ENCODE data around the gene TFEB. TPM values are rescaled to one million over a fixed set of nuclear protein-coding genes. Genes with fewer than 3 reads are reported as not detected.

Gene TFEB
- total RNA-seq, 1 donor from 2014 or later = 0.13 TPM

GRCh38 chr6:41781366-41781730, 45.9 kb upstream of the TFEB start:
- Histone ChIP-seq H3K27me3 (peaks cover 36% of the 10 kb centered on the region), H3K27ac (no peak overlapping the region), H3F3A (ENCODE audit: low read depth) (peaks cover 15% of the 10 kb centered on the region), H3K4me2 (peak overlapping the region; percentile 97), H3K9ac (no peak overlapping the region), H2AFZ (replicated peaks) (no peak overlapping the region), H4K20me1 (ENCODE audit: low read depth) (no peaks in the 10 kb centered on the region), H3K4me3 (peak overlapping the region; percentile 84), H3K79me2 (ENCODE audit: low read depth) (no peaks in the 10 kb centered on the region), H3K36me3 (no peaks in the 10 kb centered on the region), H3K9me3 (ENCODE audit: low read depth) (no peaks in the 10 kb centered on the region), H3K4me1 (peaks cover 12% of the 10 kb centered on the region)
- Mint-ChIP-seq H3K27me3 (ENCODE audit: insufficient read depth, low read depth) (peaks cover 11% of the 10 kb centered on the region), H3K4me3 (peak overlapping the region; percentile 88), H3K36me3 (no peaks in the 10 kb centered on the region), H3K4me1 (peaks cover 14% of the 10 kb centered on the region), H3K9me3 (no peaks in the 10 kb centered on the region), H3K27ac (peak overlapping the region; percentile 79)
- TF ChIP-seq EZH2phosphoT487 (IDR thresholded peaks at IDR 0.05) = no peak
- no peak for TF ChIP-seq CTCF (IDR thresholded peaks at IDR 0.05)
- no peak for TF ChIP-seq EZH2 (IDR thresholded peaks at IDR 0.05)
- DNase-seq (ENCODE audit: low spot score) = no peak

GRCh38 chr6:41780551-41781365, 45.4 kb upstream of the TFEB start, which contains the start of gene PRICKLE4:
PRICKLE4 (plus strand) TSS chr6:41780782; CDS start chr6:41783474, 2,692 bp downstream.
- peaks cover 12% of the 10 kb centered on the region for H3K4me1 Mint-ChIP-seq
- DNase-seq (ENCODE audit: low spot score) = peak; percentile 69
- H3K27ac Mint-ChIP-seq = peak within 1 kb of the TSS; percentile 79
- H3K9me3 Mint-ChIP-seq = no peaks in the 10 kb centered on the region
- peak within 1 kb of the TSS; percentile 91 for H3K4me3 Mint-ChIP-seq
- Histone ChIP-seq H3K79me2 (ENCODE audit: low read depth) (no peaks in the 10 kb centered on the region), H3K4me1 (peaks cover 12% of the 10 kb centered on the region), H3K4me2 (peak within 1 kb of the TSS; percentile 97), H3K27ac (no peak within 1 kb of the TSS), H3K36me3 (no peaks in the 10 kb centered on the region), H3K4me3 (peak within 1 kb of the TSS; percentile 84), H3K9me3 (ENCODE audit: low read depth) (no peaks in the 10 kb centered on the region), H3K27me3 (peaks cover 33% of the 10 kb centered on the region), H3K9ac (no peak within 1 kb of the TSS), H4K20me1 (ENCODE audit: low read depth) (no peaks in the 10 kb centered on the region), H2AFZ (replicated peaks) (peak within 1 kb of the TSS; percentile 66), H3F3A (ENCODE audit: low read depth) (peaks cover 11% of the 10 kb centered on the region)
- no peaks in the 10 kb centered on the region for H3K36me3 Mint-ChIP-seq
- TF ChIP-seq CTCF (IDR thresholded peaks at IDR 0.05) (no peak), EZH2phosphoT487 (IDR thresholded peaks at IDR 0.05) (no peak), EZH2 (IDR thresholded peaks at IDR 0.05) (no peak)
- H3K27me3 Mint-ChIP-seq (ENCODE audit: insufficient read depth, low read depth) = peaks cover 11% of the 10 kb centered on the region

GRCh38 chr6:41779788-41780550, 44.6 kb upstream of the TFEB start, which contains the start of gene FRS3:
FRS3 (minus strand) TSS chr6:41779900; CDS start chr6:41776987, 2,913 bp downstream.
- H3K27me3 ChIP-seq = peaks cover 25% of the 10 kb centered on the region
- Mint-ChIP-seq H3K9me3 (no peaks in the 10 kb centered on the region), H3K27me3 (ENCODE audit: insufficient read depth, low read depth) (peaks cover 9% of the 10 kb centered on the region), H3K36me3 (no peaks in the 10 kb centered on the region), H3K4me1 (peaks cover 11% of the 10 kb centered on the region), H3K27ac (peak within 1 kb of the TSS; percentile 19), H3K4me3 (peak within 1 kb of the TSS; percentile 91)
- H3K9me3 ChIP-seq (ENCODE audit: low read depth) = no peaks in the 10 kb centered on the region
- peaks cover 4% of the 10 kb centered on the region for H3F3A ChIP-seq (ENCODE audit: low read depth)
- peak within 1 kb of the TSS; percentile 57 for H3K9ac ChIP-seq
- H3K4me3 ChIP-seq = peak within 1 kb of the TSS; percentile 84
- no peaks in the 10 kb centered on the region for H3K79me2 ChIP-seq (ENCODE audit: low read depth)
- H4K20me1 ChIP-seq (ENCODE audit: low read depth) = no peaks in the 10 kb centered on the region
- DNase-seq (ENCODE audit: low spot score) = peak; percentile 98
- H3K4me1 ChIP-seq = peaks cover 12% of the 10 kb centered on the region
- TF ChIP-seq CTCF (IDR thresholded peaks at IDR 0.05) (peak; percentile 97), EZH2 (IDR thresholded peaks at IDR 0.05) (no peak), EZH2phosphoT487 (IDR thresholded peaks at IDR 0.05) (no peak)
- peak within 1 kb of the TSS; percentile 97 for H3K4me2 ChIP-seq
- H3K36me3 ChIP-seq = no peaks in the 10 kb centered on the region
- H3K27ac ChIP-seq = no peak within 1 kb of the TSS
- H2AFZ ChIP-seq (replicated peaks) = peak within 1 kb of the TSS; percentile 66
